ENCODE data around the gene THSD7A.

Gene THSD7A

DNA sequence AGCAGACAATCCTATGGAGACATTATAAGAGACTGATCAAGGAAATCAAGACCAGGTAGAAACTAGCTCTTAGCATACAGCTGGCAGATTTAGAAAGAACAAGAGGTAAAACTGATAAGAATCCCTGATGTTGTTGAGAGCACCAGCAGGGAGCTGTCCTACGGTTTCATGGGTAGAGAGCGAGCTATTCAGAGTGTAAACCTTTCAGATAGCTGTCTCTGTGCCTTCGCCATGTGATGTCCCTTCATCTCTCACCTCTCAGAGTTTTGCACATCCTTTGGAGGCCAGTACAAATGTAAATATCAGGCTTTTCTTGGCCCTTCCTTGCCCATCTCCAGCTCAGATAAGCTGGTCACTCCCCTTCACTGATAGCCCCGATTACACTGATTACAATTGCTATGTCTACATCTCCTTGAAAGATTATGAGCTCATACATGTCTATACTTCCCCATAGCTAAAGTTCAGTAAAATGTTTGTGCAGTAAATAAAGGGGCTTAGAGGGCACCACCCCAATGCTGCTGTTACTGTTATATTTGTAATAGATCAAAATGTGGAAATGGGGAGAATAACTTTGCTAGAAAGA, 21.9 kb downstream of the THSD7A start:
- DNase-seq (ENCODE audit: low read depth in 2 of 2), result no peak

GRCh38 chr7:11807000-11807399, 25.0 kb downstream of the THSD7A start:
- no peak for DNase-seq (ENCODE audit: low read depth in 2 of 2)

- no peak for DNase-seq (ENCODE audit: low read depth in 2 of 2)
These were observed 27.4 kb downstream of the THSD7A start for GRCh38 chr7:11804621-11805020.

DNA sequence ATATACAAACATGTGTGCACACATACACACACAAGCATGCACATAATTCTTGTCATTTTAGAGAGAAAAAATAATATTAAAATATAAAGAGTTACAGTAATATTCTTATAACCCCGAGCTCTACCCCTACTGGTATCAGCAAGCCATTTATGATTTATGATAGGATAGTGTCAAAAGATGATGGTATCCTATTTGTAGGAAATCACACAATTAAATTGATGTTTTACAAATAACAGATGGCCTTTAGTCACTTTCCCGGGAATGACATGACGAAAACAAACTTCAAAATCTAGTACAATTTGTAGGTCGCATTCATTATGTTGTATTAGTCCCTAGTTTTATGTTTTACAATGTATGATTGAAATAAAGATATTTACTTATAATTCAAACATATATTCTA, 36.8 kb downstream of the THSD7A start:
- no peak for DNase-seq (ENCODE audit: low read depth in 2 of 2)

- no peak for DNase-seq (ENCODE audit: low read depth in 2 of 2)
These were observed 39.8 kb downstream of the THSD7A start for GRCh38 chr7:11792166-11792565.

GRCh38 chr7:11788568-11788967, 43.4 kb downstream of the THSD7A start:
- DNase-seq (ENCODE audit: low read depth in 2 of 2), result no peak

DNA sequence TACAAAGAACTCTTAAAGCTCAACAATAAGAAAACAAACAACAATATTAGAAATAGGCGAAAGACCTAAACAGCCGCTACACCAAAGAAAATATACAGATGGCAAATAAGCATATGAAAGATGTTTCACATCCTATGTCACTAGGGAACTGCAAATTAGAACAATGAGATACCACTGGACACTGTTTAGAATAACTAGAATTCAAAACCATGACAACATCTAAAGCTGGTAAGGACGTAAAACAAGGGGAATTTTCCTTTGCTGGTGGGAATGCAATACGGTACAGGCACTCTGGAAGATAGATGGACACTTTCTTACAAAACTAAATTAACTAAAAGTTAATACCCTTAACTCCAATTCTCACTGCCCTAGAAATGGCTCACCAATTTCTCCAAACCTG, 44.5 kb downstream of the THSD7A start:
- no peak for DNase-seq (ENCODE audit: low read depth in 2 of 2)

GRCh38 chr7:11786186-11786585, 45.8 kb downstream of the THSD7A start:
- no peak for DNase-seq (ENCODE audit: low read depth in 2 of 2)

GRCh38 chr7:11784769-11785536, 47.0 kb downstream of the THSD7A start:
- no peak for DNase-seq (ENCODE audit: low read depth in 2 of 2)

DNA sequence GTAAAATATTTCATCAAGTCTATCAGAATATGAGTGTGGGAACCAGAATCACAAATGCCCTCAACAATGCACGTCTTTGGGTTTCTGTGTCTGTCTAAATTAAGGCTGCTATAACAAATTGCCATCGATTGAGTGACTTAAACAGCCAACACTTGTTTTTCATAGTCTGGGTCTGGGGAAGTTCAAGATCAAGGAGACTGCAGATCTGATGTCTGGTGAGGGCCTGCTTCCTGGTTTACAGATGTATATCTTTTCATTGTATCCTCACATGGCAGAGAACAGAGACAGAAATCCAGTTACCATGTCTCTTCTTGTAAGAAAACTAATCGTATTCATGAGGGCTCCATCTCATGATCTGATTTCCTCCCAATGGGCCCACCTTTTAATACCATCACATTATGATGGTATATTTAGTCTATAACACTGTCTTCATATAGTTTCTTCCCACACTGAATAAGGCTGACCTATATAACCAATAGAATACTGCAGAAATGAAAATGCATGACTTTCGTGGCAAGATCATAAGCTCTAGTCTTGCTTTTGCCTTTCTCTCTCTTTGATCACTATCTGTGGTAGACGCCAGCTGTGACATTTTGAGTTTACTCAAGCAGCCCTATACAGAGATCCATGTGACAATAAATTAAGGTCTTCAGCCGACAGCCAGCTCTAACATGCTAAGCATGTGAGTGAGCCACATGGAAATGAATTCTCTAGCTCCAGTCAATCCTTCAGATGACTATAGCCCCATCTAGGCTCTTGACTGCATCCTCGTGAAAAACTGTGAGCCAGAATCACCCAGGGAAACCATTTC, 51.9 kb downstream of the THSD7A start:
- no peak for DNase-seq (ENCODE audit: low read depth in 2 of 2)

DNA sequence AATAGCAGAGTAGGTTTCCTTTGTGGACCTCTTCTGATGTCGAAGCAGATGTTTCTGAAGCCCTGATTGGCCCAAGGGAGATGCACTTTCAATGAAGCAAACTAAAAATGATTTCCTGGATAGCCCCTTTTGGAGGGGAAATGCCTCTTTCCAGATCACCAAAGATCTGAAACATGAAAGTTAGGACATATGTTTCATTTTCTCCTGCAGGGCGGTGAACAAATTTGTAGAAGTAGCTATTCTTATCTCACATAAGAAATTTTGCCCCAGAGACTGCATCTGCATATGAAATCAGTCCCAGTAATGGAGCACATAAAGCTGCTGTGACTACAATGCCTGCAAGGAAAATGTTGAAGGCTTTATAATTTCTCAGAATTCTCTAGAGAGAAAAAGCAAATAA, 56.0 kb downstream of the THSD7A start:
- no peak for DNase-seq (ENCODE audit: low read depth in 2 of 2)

DNA sequence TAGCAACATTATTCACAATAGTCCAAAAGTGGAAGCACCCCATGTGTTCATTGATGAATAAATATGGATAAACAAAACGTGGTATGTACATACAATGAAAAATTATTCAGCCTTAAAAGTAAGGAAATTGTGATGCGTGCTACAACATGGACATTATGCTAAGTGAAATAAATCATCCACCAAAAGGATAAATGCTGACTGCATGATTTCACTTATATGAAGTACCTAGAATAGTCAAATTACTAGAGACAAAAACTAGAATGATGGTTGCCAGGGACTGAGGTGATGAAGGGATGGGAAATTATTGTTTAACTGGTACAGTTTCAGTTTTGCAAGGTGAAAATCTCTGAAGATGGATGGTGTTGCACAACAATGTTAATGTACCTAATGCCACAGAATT, 56.6 kb downstream of the THSD7A start:
- no peak for DNase-seq (ENCODE audit: low read depth in 2 of 2)

DNA sequence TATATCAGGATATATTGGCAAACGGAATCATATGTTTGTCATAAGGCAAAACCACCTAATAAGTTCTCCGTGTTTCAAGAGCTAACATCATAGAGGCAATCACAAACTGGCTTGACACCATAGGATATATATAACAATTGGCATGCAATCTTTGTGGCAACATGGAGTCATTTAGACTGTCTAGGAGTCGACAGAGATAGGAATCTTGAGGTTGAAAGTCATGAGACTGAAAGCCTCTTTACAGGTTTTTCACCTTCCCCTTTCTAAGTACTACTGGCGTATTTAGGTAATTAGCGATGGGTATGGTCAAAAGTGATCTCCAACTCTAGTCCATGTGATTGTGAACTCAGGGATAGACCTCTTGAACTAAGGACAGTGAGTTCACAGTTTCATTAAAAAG, 63.7 kb downstream of the THSD7A start:
- no peak for DNase-seq (ENCODE audit: low read depth in 2 of 2)

- no peak for DNase-seq (ENCODE audit: low read depth in 2 of 2)
These were observed 64.8 kb downstream of the THSD7A start for GRCh38 chr7:11767148-11767547.

- no peak for DNase-seq (ENCODE audit: low read depth in 2 of 2)
These were observed 71.6 kb downstream of the THSD7A start for GRCh38 chr7:11760372-11760771.

DNA sequence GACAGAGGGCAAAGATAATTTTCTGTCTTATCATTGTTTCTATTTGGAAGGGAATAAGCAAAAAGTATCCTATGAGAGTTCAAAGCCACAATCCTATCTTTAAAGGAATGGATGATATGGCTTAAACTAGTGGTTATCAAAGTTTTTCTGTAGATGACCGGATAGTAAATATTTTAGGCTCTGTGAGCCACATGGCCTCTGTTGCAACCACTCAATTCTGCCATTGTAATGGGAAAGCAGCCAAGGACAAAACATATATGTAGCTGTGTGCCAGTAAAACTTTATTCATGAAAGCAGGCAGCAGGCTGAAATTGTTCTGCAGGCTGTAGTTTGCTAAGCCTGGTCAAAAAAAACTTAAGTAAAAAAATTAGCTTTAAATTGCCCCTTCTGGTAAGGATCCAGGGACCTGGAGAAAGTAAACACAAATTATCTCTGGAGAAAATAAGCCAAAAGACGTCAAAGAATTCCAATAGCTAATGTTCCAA, 73.3 kb downstream of the THSD7A start:
- DNase-seq (ENCODE audit: low read depth in 2 of 2), result no peak

- no peak for DNase-seq (ENCODE audit: low read depth in 2 of 2)
These were observed 74.8 kb downstream of the THSD7A start for GRCh38 chr7:11757153-11757552.

GRCh38 chr7:11754933-11755332, 77.1 kb downstream of the THSD7A start:
- no peak for DNase-seq (ENCODE audit: low read depth in 2 of 2)

DNA sequence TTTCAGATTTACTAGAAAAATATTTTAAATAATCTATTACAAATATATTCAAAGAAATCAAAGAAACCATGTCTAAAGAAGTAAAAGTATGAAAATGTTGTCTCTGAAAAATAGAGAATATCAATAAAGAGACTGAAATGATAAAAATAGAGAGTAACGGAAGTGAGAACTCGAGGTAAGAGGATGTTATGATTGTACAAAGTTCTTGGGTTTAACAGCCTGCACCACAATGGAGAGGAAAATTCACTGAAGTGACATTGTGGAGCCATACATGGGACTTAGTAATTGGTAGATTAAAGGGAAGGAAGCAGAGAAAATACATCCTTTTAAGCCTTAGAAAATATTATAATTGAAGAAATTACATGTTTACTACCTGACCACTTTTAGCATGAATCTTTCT, 77.9 kb downstream of the THSD7A start:
- no peak for DNase-seq (ENCODE audit: low read depth in 2 of 2)

DNA sequence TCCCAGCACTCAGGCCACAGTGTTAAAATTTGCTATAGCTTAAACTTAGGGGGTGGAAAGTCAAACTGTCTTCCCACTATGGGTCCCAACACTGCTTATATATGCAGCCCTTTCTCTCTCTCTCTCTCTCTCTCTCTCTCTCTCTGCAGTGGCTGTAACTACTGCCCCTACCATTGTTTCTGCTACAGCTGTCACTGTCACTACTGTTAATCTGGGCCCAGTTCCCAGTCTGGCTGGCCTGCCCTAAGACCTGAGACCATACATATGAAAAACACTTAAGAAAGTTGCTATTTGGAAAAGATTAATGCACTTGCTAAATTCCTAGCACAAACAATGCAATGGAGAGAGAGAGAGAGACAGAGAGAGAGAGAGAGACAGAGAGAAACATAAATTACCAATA, 78.6 kb downstream of the THSD7A start:
- no peak for DNase-seq (ENCODE audit: low read depth in 2 of 2)

DNA sequence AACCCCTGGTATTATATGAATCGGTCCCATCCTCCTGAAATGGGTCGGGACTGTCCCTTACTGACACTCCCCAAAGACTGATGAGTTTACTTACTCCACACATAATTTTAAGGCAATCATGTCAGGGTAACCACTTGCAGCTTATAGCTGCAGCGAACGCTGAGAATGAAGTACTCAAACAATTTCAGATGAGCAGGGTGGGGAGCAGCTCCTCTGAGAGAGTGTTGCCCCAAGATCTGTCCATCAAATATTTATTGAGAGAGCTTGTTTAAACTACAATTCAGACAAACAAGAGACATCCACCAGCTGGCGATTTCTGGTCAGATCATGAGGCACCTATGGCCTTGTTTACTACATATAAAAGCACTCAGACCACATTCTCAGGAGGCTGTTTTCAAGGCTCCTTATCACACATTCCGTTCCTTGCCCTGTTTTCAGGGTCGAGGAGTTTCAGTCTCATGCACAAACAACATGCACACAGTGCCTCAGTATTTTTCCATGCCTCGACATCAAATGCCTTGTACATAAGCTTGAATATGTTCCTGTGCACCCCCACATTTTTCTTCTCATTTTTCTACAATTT, 80.1 kb downstream of the THSD7A start:
- no peak for DNase-seq (ENCODE audit: low read depth in 2 of 2)

DNA sequence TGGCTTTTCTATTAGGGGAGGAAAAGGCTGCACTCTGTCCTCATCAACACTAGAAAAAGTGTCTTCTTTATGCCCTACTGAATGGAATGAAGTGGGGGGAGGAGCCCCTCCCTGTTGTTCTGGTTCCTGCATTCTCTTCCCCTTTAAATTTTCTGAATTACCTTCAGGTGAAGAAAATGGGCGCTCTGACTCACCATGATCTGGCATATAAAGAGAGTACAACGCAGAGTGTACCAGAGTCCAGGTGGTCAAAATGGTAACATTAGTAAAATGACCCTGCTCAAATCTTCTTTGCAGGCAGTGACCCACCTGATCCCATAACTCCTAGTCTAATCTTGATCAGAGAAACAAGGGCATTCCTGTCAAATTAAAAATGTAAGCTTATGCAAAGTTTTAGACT, 80.7 kb downstream of the THSD7A start:
- DNase-seq (ENCODE audit: low read depth in 2 of 2), result no peak
